C1 segment of cervical spinal cord (tissue), 14 donors: ENCODE results near the gene NDUFS8.

ENCODE experiments used
- DNase-seq, 14 donors: peaks; one replicate each; lab custom pipeline; 2025; lab: John Stamatoyannopoulos, UW

The NDUFS8 gene

DNA sequence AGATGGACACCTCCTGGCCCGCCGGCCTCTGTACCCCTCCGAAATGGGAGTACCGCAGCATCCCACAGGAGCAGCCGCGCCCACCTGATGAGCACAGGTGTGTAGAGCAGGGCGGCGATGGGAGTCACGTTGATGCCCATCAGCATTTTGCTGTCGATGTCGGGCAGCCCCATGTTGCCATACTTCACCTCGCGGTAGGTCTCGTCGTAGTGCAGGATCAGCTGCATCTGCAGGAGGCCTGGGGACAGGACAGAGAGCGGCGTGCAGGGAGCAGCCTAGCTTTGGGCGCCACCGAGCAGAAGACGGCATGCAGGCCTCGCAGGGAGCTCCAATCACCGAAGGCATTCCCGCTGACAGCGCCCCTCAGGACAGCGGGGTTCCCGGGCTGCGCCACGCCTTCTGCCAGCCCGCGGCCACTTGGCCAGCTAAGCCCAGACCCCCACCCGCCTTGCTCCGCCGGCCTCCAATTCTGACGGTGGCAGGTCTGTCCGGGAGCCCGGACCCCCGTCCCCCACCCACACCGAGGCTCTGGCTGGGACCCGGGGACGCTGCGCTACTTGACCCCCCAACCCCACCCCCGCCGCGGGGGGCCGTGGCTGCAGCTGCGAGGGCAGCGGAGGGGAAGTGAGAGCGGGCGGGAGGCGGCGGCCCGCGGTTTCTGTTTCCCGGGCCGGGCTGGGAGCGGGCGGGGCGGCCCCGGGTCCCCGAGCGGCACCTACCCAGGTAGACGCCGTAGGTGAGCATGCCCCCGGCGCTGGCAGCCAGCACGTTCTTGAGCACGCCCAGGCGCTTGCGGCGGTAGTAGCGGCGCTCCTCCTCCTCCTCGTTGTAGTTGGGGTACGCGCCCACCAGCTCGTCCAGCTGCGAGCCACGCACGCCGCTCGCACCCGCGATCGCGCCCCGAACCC, 27.3 kb upstream of the NDUFS8 start:
- DNase-seq = peak in 2 of 14 donors; percentile 18 to 39

DNA sequence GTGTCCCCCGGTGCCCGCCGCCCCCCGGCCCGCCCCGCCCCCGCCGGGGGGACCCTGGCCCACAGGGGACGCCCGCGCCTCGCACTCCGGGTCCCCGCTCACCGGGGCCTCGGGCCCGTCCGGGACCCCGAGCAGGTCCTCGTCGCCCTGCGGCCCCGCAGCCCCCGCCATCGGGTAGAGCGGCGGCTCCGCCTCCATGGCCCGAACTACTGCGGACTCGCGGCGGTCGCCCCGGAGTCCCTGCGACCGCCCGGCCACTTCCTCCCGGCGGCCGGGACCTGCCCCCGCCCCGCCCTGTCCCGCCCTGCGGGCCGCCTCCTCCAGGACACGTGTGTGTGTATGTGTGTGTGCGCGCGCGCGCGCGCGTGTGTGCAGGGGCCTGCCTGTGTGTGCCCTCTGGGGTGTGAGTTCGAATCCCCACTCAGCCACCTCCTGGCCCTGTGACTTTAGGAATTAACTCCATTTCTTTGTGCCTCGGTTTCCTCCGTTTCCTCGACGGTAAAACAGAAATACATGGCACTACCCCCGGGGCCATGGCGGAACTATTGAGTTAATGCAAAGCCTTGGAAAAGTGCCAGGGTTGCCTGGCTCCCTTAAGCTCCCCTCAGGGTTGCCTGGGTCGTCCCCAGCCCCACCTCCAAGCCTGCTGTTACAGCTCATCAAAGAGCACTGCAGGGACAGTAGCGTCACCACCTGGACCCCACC, 26.5 kb upstream of the NDUFS8 start, which contains the start of gene UNC93B1:
Gene UNC93B1, minus strand, starts transcription at position 252 of the 705 bp plus-strand sequence. Its CDS starts 54 bp downstream, at position 198.
- DNase-seq = peak in 10 of 14 donors; percentile 18 to 75 (median 42)

DNA sequence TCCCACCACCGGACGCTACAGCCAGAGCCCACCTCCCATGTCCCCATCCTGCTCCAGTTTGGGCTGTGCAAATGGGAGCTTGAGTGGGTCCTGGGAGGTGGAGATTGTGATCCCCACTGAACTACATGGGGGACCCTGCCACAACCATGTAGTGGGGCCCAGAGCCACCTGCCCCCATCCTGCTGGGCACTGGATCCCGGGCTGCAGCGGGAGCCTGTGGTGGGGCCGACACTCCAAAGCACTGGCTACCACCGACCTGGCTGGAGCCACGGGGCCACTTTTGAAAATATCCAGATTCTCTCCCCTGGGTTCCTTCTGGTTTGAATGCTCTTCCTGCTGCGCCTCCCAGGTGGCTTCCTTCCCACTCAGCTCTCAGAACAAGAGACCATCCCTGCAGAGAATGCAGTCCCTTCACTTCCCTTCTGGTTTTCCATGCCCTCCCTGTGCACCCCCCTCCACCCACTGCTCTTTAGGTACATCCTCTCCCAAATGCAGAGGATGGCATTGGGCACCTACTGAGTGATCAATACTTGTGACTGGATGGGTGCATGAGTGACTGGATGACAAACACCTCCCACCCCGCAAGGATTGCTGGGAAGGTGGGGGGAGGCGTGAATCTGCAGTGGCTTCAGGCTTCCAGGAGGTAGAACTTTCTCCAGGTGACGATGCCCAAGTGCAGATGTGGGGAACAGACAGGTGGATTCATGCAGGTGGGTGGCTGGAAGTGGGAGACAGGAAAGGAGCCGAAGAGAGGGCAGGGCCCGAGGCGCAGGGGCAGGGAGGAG, 25.7 kb upstream of the NDUFS8 start:
- DNase-seq = no peak

DNA sequence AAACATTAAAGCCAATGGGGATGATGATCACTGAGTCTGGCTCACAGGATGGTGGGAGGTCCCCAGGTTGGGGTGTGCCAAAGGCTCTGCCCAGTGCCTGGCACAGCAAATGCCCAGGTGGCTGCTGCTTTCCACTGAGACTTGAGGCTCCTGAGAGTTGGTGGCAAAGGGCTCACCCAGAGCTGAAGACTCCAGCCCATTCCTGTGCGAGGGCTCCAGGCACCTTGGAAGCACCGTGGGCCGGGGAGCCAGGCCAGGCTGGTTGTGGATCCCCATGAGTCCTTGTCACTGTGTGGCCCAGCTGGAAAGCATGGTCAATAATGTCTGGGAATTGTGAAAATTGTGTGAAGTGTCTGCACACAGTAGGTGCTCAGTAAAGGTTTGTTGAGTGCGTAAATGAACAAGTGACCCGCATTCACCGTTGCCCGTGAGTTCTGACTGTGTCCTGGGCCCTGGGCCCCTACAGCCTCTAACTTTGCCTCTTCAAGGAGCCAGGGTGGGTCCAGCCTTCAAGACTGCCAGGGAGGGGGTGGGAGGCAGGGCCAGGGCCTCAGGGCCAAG, 23.8 kb upstream of the NDUFS8 start:
- no peak for DNase-seq

DNA sequence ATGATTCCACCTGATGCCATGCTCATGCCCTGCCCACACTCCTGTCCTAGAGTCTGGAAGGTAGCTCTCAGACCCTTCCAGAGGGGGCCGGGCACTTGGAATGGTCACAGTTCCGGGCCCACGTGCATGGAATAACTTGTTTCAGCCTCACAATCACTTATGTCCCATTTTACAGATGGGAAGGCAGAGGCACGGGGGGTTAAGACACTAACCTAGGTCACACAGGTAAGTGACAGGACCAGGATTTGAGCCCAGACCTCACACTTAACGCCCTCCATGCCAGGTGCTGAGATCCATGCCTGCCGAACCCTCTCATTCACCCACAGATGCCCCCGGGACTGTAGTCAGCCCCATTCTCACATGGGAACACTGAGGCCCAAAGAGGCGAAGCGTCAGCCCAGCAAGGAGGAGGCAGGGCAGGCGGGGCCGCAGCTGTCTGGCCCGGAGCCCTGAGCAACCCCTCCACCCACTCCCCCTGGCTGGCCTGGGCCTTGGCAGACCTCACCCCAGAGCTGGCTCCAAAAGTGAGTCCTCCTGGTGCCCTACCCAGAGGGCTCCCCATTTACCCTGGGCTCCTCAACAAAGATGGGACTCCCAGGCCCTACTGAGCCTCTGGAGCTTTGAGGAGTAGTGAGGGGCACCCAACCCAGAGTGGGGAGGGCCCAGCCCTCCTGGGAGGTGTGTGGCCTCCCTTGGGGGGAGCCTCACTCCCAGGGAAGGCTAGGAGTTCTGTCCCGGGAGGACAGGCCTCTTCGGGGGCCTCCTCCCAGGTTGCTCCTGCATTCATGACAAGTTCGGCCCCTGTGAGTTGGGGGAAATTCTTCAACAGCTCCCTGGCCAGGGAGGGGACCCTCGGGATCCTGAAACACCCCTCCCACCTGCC, 22.7 kb upstream of the NDUFS8 start:
- no peak for DNase-seq

DNA sequence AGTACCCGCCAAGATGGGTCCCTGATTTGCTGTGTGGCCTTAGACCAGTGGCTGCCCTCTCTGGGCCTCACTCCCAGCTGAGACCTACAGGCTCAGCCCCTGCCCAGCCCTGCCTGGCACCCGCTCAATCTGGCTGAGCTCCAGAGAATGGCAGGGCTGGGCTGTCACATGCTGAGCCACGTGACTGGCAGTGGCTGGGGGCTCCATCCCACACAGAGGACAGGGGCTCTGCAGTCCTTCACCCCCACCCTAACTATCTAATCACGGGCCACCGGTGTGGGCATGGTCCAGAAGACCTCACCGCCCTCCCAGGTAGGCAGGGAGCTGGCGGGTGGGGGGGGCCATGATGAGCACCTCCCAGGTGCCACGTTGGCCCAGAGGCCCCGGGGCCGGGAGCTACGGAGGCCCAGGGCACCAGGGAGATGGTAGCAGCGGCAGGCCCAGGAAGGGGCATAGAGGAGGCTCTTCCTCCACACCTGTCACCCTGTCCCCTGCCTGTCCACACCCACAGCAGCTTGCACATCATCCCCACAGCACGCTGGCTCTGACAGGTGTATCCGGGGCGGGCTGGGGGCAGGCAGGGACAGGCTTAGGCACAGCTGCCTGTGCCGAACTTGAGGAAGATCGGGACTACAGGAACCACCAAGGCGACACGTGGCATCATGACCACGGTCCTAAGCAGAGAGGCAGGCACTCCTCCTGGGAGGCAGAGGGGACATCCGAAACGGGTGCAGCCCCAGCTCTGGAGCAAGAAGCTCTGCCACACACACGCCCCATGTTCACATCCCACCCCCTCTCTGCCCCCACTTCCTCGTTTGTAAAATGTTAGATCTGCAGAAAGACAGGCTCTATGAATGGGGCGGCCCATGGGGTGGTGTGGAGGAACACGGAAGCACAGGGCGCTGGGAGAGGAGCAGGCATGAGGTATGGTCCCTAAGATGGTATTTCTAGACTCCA, 21.8 kb upstream of the NDUFS8 start:
- peak in 4 of 14 donors; percentile 13 to 35 (median 26) for DNase-seq

DNA sequence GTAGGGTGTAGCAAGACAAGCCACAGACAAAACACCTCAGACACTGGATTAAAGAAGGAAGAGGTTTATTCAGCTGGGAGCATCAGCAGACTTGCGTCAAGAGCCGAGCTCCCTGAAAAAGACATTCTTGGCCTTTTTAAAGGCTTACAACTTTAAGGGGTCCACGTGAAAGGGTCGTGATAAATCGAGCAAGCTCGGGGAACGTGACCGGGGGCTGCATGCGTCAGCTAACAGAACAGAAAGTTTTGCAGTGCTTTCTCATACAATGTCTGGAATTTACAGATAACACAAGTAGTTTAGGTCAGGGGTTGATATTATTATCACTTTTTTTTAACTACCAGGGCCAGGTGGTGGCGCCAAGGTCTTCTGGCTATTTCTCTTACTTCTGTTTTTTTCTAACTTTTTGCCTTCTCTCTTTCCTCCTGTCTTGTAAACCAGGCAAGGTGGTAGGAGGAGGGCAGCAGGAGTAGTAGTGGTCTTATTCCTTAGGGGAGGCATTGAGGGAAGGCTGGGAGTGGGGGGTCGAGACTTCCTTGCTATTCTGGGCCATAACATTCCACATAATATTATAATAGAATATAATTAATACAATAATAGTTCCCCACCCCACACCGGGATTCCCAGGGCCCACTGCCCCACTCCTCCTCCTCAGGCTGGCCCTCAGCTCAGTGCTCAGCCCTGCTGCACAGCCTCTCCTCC, 20.9 kb upstream of the NDUFS8 start:
- DNase-seq = peak in 1 of 14 donors; percentile 43

DNA sequence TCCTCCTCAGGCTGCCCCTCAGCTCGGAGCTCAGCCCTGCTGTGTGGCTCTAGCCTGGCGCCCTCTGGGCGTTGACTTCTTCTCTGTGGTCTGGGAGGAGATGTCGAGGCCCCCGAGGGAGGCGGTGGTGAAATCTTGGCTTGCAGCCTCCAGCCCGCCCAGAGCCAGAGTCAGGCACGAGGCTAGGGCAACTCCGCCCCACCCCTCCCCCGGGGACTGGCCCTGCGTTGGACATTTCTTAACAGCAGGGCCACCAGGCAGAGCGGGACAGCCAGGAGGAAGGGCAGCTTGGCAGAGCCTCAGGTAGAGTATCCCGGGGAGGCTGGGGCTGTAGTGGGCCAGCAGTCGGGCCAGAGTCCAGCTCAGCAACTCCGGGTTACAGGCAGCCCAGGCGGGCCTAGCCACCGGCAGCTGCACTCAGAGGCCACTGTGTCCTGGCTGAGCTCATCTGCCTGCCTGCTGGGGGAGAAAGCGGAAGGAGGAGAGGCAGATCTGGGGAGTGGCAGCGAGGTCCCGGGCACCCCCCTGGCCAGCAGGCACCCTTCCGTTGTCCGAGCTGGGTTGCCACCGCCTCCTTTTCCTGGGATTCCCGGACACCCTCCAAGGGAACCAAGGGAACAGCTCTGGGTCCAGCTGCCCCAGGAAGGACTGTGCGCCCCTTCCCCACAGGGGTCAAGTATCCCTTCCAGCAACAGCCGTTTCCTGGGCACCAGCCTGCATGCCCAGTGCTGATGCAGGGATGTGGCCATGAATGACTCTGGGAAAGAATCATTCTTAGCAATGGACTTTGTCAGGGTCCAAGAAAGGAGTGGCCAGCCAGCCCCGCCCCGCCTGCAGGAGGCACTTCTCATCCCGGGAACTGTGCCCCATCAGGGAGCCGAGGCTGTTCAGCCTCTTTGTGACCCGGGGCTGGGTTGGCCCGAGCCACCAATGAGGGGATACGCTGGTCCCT, 20.1 kb upstream of the NDUFS8 start, which contains the start of gene ALDH3B1:
Gene ALDH3B1, plus strand, starts transcription at position 238 of the 952 bp plus-strand sequence. CDS start 4,971 bp downstream, outside the sequence.
- DNase-seq = peak; percentile 60 to 96 (median 85)

DNA sequence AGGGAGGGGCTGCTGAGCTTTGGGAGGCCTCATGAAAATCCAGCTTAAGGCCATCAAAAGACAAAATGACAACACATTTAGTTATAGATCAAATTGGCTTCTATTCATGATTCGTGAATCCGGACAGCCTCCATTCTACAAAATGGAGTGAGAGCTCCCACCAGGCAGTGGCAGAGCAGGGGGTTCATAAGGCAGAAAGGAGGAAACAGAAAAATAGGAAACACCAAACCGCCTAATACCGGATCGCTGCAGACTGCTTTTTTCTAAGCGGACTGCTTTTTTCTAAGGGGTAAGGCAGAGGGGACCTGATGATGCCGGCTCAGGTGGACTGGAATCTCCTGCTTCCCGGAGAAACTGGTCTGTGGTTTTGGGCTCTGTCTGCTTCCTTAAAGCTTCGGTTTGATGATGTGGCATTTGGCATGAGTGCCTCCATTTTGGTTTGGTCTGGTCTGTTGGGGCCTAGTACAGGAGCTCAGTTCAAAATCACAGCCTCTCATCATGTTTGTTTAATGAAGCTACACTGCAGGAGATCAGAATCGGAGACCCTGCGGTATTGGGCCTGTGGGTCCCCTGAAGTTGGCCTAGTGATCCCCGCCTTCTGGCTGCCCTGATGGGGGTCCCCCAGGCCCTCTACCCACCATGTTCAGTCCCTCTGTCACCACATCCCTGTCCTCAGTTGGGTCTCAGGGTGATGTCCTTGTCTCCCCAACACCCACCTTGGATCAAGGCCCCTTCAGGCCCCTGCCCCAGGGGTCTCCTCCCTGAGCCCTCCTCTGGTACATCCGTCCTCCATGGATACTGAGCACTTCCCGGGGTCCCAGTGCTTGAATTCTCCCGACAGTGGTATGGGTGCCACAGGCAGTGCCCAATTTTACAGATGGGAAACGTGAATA, 19.2 kb upstream of the NDUFS8 start:
- DNase-seq = no peak

DNA sequence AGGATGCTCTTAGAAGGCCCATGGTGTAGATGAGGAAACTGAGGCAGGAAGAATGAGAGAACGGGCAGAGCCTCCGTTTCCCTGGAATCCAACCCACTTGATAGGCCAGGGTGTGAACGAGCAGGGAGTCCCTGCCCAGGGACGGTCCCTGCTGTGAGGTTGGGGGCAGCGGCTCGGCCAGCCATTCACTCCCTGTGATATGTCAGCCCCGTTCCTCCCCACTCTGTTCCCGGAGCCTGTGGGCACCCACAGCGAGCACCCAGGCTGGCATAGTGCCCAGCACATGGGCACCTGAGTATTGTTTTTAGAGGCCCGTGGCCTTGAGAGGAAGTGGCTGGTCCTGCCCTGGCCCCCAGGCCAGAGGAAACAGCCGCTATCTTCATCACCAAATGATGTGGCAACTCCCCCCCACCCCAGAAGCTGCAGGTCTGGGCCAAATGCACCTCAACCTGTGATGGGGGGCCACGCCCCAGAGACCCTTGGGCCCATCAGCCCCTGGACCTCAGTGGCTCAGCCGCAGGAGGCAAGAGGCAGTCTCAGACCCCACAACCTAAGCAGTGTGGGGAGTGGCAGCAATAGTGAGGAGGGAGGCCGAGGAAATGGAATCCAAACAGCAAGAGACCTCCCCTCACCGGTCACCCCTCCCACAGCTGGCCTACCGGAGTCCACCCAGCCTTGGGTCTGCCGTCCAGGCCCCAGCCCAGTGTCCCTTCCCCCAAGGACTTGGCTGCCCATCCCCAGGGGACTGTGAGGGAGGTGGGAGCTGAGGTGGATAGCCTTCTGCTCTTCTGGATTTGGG, 18.2 kb upstream of the NDUFS8 start:
- no peak for DNase-seq

DNA sequence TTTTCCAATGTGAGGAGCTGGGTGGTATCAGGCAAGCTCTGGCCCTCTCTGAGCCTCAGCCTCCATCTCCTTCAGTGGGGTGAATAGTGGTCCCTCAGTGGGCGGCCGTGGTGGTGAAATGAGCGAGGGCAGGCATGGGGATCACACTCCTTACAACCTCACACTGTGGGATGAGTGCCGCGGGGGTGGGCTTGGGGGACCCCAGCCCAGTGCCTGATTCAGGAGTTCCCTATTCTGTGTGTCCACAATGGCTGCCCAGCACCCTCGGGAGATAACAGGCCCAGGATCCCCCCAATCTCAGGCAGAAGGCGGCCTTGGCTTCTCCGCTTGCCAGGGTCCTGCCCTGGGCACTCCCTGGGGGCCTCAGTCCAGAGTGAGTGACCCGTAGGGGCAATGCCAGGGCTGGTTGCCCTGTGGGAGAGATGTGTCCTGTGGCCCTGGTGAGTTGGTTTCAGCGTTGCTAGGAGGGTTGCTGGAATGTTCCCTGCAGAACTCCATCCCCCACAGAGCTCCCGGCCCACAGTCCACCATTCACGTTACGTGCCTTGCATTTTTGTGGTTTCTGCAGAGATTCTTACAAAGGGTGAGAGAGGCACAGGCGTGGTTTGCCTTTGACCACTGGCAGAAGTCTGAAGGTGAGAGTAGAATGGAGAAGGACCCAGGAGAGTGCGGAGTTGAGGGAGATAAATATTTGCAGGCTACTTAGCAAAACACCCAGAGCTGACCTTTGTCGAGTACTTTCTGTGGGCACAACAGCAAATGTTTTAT, 17.5 kb upstream of the NDUFS8 start:
- peak in 8 of 14 donors; percentile 14 to 52 (median 38) for DNase-seq

DNA sequence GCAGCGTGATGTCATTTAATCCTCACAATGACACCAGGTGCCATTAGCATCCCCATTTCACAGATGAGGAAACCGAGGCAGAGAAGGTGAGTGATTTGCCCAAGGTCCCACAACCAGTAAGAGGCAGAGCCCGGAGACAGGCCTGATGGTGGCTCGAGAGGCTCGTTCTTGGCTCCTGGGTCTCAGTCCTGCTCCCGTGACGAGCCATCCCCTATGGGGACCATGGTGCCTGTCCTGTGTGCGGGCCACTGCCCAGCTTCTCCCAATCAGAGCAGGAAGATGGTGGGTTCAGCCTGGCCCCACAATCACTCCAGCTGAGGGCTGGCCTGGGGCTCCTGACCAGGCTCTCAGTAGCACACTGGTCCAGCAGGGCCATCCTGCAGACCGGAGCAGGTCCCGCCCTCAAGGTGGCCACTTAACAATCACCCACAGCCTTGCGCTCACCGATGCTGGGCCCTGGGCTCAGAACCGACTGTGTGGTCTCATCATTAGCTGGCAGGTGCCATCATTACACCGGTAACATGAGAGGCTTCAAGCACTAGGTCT, 16.8 kb upstream of the NDUFS8 start:
- DNase-seq = no peak

DNA sequence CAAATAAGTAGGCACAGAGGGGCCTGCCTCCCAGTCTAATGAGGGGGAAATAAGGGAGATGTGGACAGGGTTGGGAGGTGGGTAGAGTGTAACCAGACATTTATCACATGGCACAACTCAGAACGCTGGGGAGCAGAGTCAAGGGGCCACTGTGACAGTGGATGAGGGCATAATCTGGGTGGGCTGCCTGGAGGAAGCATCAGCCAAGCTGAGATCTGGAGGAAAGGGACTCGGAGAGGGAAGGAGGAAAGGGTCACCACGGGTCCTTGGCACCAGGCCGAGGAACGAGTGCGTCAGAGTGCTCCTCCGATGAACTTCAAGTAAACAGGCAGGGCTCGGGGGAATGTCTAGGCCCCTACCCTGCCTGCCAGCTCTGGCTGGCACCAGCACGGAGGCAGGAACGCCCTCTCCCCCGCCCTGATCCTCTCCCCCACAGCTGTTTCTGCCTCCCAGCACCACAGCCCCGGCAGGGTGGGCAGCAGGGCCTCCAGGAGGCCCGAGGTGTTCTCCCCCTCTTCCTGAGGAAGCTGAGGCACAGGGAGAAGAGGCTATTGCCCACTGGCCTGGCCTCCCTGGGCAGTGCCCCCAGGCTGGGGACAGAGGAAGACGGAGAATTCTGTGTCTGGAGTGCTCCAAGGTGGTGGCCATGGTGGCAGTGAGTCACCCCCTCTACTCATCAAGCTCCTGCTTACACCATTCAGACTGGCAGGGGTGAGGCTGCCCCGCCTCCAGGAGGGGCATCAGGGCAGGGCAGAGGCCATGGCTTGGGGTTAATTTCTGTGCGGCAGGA, 16.1 kb upstream of the NDUFS8 start:
- no peak for DNase-seq
